ENCODE data around the gene POLD4. TPM values are rescaled to one million over a fixed set of nuclear protein-coding genes. Genes with fewer than 3 reads are reported as not detected.
A peak's percentile ranks its signal among the peaks of the same experiment; 100 is the strongest.
"Not testable (repeated sequence)": the region's sequence is repeated elsewhere in the genome, so short reads cannot be mapped to it uniquely, and the experiment has no call there.

The POLD4 gene
- total RNA-seq: 50.1 and 66.9 TPM in 2 replicates
- polyA plus RNA-seq: 204 and 236 TPM in 2 replicates
- polyA plus RNA-seq (2011; cell fraction: cytosol; rRNA removed): 136 and 153 TPM in 2 replicates
- polyA plus RNA-seq (2011; cell fraction: nucleus; rRNA removed): 102 and 113 TPM in 2 replicates
- polyA plus RNA-seq (2012): 113 and 160 TPM in 2 replicates
- 20.8 and 22.5 TPM in 2 replicates for polyA minus RNA-seq
- 9.0 TPM for polyA minus RNA-seq (2011; cell fraction: cytosol; rRNA and poly(A)+ RNA removed)
- polyA minus RNA-seq (2011; cell fraction: nucleus; rRNA and poly(A)+ RNA removed): 16.3 and 23.4 TPM in 2 replicates
- percentile 49 among the genes with signal in this experiment for Bru-seq, nascent RNA
- percentile 59 among the genes with signal in this experiment for BruChase-seq, experiment 1, labeled RNA remaining after a 6-hour chase
- BruChase-seq, experiment 2, labeled RNA remaining after a 2-hour chase: percentile 50 among the genes with signal in this experiment
- long read RNA-seq, transcript POLD4-206 (4 exons, 899 nt): minor isoform, 8 of 178 reads
- long read RNA-seq, transcript POLD4-207 (4 exons, 584 nt): minor isoform, 28 of 178 reads
- long read RNA-seq, transcript POLD4-201 (4 exons, 918 nt): major isoform, 113 of 178 reads
- long read RNA-seq, transcript POLD4-205 (4 exons, 1,486 nt): minor isoform, 19 of 178 reads
- long read RNA-seq, partial matches to known transcripts: 0 of 178 reads
- long read RNA-seq, other reads (novel, unspliced or antisense): 4 of 178 reads

GRCh38 chr11:67353317-67354074 lies at the start of gene POLD4:
Gene POLD4, minus strand, starts transcription at chr11:67353546. Its CDS starts 147 bp downstream, at chr11:67353399.
- H3K9me1 ChIP-seq (replicated peaks; ENCODE audit: control insufficient read depth, extremely low read depth, insufficient read depth, low read length): no peaks in the 10 kb centered on the region
- FAIRE-seq: peak; percentile 96
- H4K20me1 ChIP-seq (replicated peaks; ENCODE audit: control insufficient read depth, extremely low read depth, insufficient read depth, low read length): no peaks in the 10 kb centered on the region
- no peaks in the 10 kb centered on the region for H3K36me3 ChIP-seq (ENCODE audit: control insufficient read depth in 2 of 2, extremely low read depth in 1 of 2, insufficient read depth in 2 of 2, low read length in 2 of 2)
- peaks cover 47% of the 10 kb centered on the region for H3K4me1 ChIP-seq (ENCODE audit: control insufficient read depth, extremely low read depth, insufficient read depth, low read length)
- H3K4me2 ChIP-seq (ENCODE audit: insufficient read depth, low read length): peak within 1 kb of the TSS; percentile 46
- H3K27me3 ChIP-seq (ENCODE audit: control insufficient read depth in 2 of 2, insufficient read depth in 2 of 2, low read length in 2 of 2): no peaks in the 10 kb centered on the region
- dilution Hi-C loops (cut with MboI; ENCODE audit: extremely low pct_ligation_motif_present, low sequenced_read_pairs): no loop called here
- peaks cover 4% of the 10 kb centered on the region for H3K79me2 ChIP-seq (ENCODE audit: control insufficient read depth, insufficient read depth, low read length)
- H2AFZ ChIP-seq (ENCODE audit: low read depth, low read length): peak within 1 kb of the TSS; percentile 8
- H3K4me3 ChIP-seq (replicated peaks in 1 of 3; ENCODE audit: insufficient read depth in 1 of 3, low read depth in 1 of 3, low read length in 3 of 3): peak within 1 kb of the TSS; percentile 19 to 76 (median 53)
- H3K9ac ChIP-seq (replicated peaks; ENCODE audit: extremely low read depth, insufficient read depth, low read length): peak within 1 kb of the TSS; percentile 76
- TF ChIP-seq FOS (IDR thresholded peaks at IDR 0.05; ENCODE audit: borderline replicate concordance, insufficient read depth, low read length): no peak
- TF ChIP-seq POLR2A (IDR thresholded peaks at IDR 0.05; ENCODE audit: low read depth, low read length): peak; percentile 95
- peak; percentile 81 for TF ChIP-seq POLR2AphosphoS5 (IDR thresholded peaks at IDR 0.05; ENCODE audit: insufficient read depth, low read depth, low read length)
- no peak for TF ChIP-seq MAX (IDR thresholded peaks at IDR 0.05; ENCODE audit: insufficient read depth, insufficient read length)
- intact Hi-C loops (cut with micrococcal nuclease): loop anchor here (1.0 to 2.0 kb wide), 3 partner anchors 36 to 155 kb away; partner anchors contain the start of genes CDK2AP2 and TMEM134
- BruUV-seq (replicated peaks): no TSS peak
- ChIA-PET CTCF (interaction anchor here (0.5 to 15.0 kb wide), 12 partner anchors 8 to 227 kb away, joined by 3 to 1051 read pairs (median 5); partner anchors contain the start of genes CLCF1, PPP1CA, RAD9A and SSH3), POLR2A (interaction anchor here (0.5 to 1.8 kb wide), 5 partner anchors 17 to 230 kb away, joined by 3 to 5 read pairs (median 4); partner anchors contain the start of gene GSTP1)
- DNase-seq (ENCODE audit: low read depth, low spot score): peak; percentile 97
- H3K9me3 ChIP-seq (replicated peaks; ENCODE audit: control insufficient read depth, insufficient read depth, low read length): no peaks in the 10 kb centered on the region
- peak within 1 kb of the TSS; percentile 78 for H3K27ac ChIP-seq (ENCODE audit: insufficient read depth, low read depth, low read length)

GRCh38 chr11:67403085-67403484 lies 49.7 kb upstream of the POLD4 start:
- BruUV-seq (replicated peaks); H3K27me3 ChIP-seq (ENCODE audit: control insufficient read depth in 2 of 2, insufficient read depth in 2 of 2, low read length in 2 of 2); H2AFZ ChIP-seq (ENCODE audit: low read depth, low read length); H3K4me2 ChIP-seq (ENCODE audit: insufficient read depth, low read length); dilution Hi-C loops (cut with MboI; ENCODE audit: extremely low pct_ligation_motif_present, low sequenced_read_pairs); POLR2A ChIA-PET; H3K9me1 ChIP-seq (replicated peaks; ENCODE audit: control insufficient read depth, extremely low read depth, insufficient read depth, low read length); H3K4me3 ChIP-seq (replicated peaks in 1 of 3; ENCODE audit: insufficient read depth in 1 of 3, low read depth in 1 of 3, low read length in 3 of 3); H3K9ac ChIP-seq (replicated peaks; ENCODE audit: extremely low read depth, insufficient read depth, low read length); H3K27ac ChIP-seq (ENCODE audit: insufficient read depth, low read depth, low read length); H3K9me3 ChIP-seq (replicated peaks; ENCODE audit: control insufficient read depth, insufficient read depth, low read length); DNase-seq (ENCODE audit: low read depth, low spot score); FAIRE-seq; H4K20me1 ChIP-seq (replicated peaks; ENCODE audit: control insufficient read depth, extremely low read depth, insufficient read depth, low read length): not testable (repeated sequence)
- peaks cover 4 to 15% of the 10 kb centered on the region in 2 experiments for H3K36me3 ChIP-seq (ENCODE audit: control insufficient read depth in 2 of 2, extremely low read depth in 1 of 2, insufficient read depth in 2 of 2, low read length in 2 of 2)
- CTCF ChIA-PET: interaction anchor here (0.7 to 4.2 kb wide), 4 partner anchors 17 to 135 kb away, joined by 3 to 30 read pairs (median 8); no protein-coding TSS in a partner anchor
- H3K79me2 ChIP-seq (ENCODE audit: control insufficient read depth, insufficient read depth, low read length): peaks cover 19% of the 10 kb centered on the region
- intact Hi-C loops (cut with micrococcal nuclease): loop anchor here (2.0 kb wide), 1 partner anchor 40 kb away; the partner anchor contains the start of gene CORO1B
- H3K4me1 ChIP-seq (ENCODE audit: control insufficient read depth, extremely low read depth, insufficient read depth, low read length): peaks cover 14% of the 10 kb centered on the region

GRCh38 chr11:67402192-67402839 lies 49.0 kb upstream of the POLD4 start:
- H3K27ac ChIP-seq (ENCODE audit: insufficient read depth, low read depth, low read length): peak overlapping the region; percentile 68
- dilution Hi-C loops (cut with MboI; ENCODE audit: extremely low pct_ligation_motif_present, low sequenced_read_pairs); FAIRE-seq; H3K27me3 ChIP-seq (ENCODE audit: control insufficient read depth in 2 of 2, insufficient read depth in 2 of 2, low read length in 2 of 2); H3K9ac ChIP-seq (replicated peaks; ENCODE audit: extremely low read depth, insufficient read depth, low read length); H3K9me3 ChIP-seq (replicated peaks; ENCODE audit: control insufficient read depth, insufficient read depth, low read length); H4K20me1 ChIP-seq (replicated peaks; ENCODE audit: control insufficient read depth, extremely low read depth, insufficient read depth, low read length); DNase-seq (ENCODE audit: low read depth, low spot score); H3K9me1 ChIP-seq (replicated peaks; ENCODE audit: control insufficient read depth, extremely low read depth, insufficient read depth, low read length): not testable (repeated sequence)
- H3K36me3 ChIP-seq (ENCODE audit: control insufficient read depth in 2 of 2, extremely low read depth in 1 of 2, insufficient read depth in 2 of 2, low read length in 2 of 2): peaks cover 6 to 22% of the 10 kb centered on the region in 2 experiments
- H3K4me2 ChIP-seq (ENCODE audit: insufficient read depth, low read length): peak overlapping the region; percentile 81
- CTCF ChIA-PET: interaction anchor here (0.7 to 4.2 kb wide), 35 partner anchors 10 to 181 kb away, joined by 3 to 32 read pairs (median 6); partner anchors contain the start of genes AIP, CLCF1, CORO1B and GSTP1
- BruUV-seq (replicated peaks): TSS peak; percentile 47
- H3K4me1 ChIP-seq (ENCODE audit: control insufficient read depth, extremely low read depth, insufficient read depth, low read length): peaks cover 14% of the 10 kb centered on the region
- POLR2A ChIA-PET: interaction anchor here (0.8 to 1.8 kb wide), 6 partner anchors 10 to 181 kb away, joined by 3 to 11 read pairs (median 4); partner anchors contain the start of genes AIP, GSTP1 and RAD9A
- peak overlapping the region; percentile 89 for H2AFZ ChIP-seq (ENCODE audit: low read depth, low read length)
- H3K4me3 ChIP-seq (replicated peaks in 1 of 3; ENCODE audit: insufficient read depth in 1 of 3, low read depth in 1 of 3, low read length in 3 of 3): peak overlapping the region in 2 of 3 experiments; percentile 8 to 36
- H3K79me2 ChIP-seq (ENCODE audit: control insufficient read depth, insufficient read depth, low read length): peaks cover 19% of the 10 kb centered on the region
- intact Hi-C loops (cut with micrococcal nuclease): loop anchor here (1.0 to 2.0 kb wide), 3 partner anchors 19 to 67 kb away; partner anchors contain the start of genes CORO1B and TMEM134
